SK-N-MC (cell line): Measurements from ENCODE around the gene LRP3.

Source experiments
- DNase-seq: peaks from one replicate; pipeline ENCODE4 v3.0.0-alpha.2; 2011; ENCODE audit warnings: low read depth, low spot score
- H3K27ac ChIP-seq: fragments of 200-600 bp; sonication (generic); 2 replicates; pipeline ENCODE4 v1.5.1; 2016; ENCODE audit warnings: mixed run types
- H3K36me3 ChIP-seq: fragments of 200-600 bp; sonication (generic); 2 replicates; pipeline ENCODE4 v1.6.1; 2017; ENCODE audit warnings: antibody characterized with exemption, low read length, mixed read lengths; ENCODE audit not compliant: insufficient read depth
- H3K4me3 ChIP-seq: fragments of 200-600 bp; sonication (generic); 2 replicates; pipeline ENCODE4 v1.5.1; 2016
- H3K9ac ChIP-seq: fragments of 200-600 bp; sonication (generic); 2 replicates; pipeline ENCODE4 v1.8.0; 2017; ENCODE audit warnings: mixed run types, mixed read lengths; ENCODE audit not compliant: insufficient read length
- H3K9me3 ChIP-seq: fragments of 200-600 bp; sonication (generic); 2 replicates; pipeline ENCODE4 v1.6.1; 2017; ENCODE audit warnings: low read depth, mild to moderate bottlenecking, antibody characterized with exemption, low read length, moderate library complexity, mixed read lengths
- EZH2 ChIP-seq: fragments of 200-600 bp; sonication (generic); IDR thresholded peaks from one replicate; pipeline ENCODE4 v1.6.1; 2017; ENCODE audit warnings: antibody characterized with exemption
- FOXP2 ChIP-seq: optimal IDR thresholded peaks from 2 replicates; pipeline ENCODE3; 2011; ENCODE audit warnings: mild to moderate bottlenecking, moderate library complexity; ENCODE audit not compliant: insufficient read depth; ENCODE audit errors: extremely low read length, control extremely low read depth
- POLR2AphosphoS5 ChIP-seq: IDR thresholded peaks from 2 replicates; pipeline ENCODE4 v1.6.1; 2012; ENCODE audit warnings: mild to moderate bottlenecking, low read depth, low read length, borderline replicate concordance

The LRP3 gene

DNA sequence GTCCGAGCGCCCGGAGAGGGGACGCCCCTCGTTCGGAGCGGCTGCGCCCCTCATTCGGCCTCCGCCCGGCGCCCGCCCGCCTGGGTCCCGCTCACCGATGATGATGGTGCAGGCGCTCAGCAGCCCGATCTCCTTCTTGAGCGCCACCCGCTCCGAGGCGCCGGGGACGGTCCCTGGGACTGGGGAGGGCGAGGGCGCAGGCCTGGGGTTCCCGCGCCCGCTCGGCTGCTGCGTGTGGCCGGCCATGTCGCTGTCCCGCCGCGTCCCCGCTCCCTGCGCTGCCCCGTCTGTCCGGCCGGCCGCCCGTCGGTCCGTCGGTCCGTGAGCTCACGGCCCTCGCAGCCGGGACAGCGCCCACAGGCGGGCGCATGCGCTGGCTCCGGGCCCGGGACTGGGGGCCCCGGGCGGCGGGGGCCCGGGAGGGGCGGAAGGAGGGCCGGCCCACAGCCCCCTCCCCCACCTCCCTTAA lies 31.4 kb downstream of the LRP3 start, which contains the start of gene SLC7A10:
SLC7A10 (minus strand) TSS at position 393 of the 469 bp plus-strand sequence; CDS start at position 246, 147 bp downstream.
- H3K9me3 ChIP-seq, result no peaks in the 10 kb centered on the region; the same call in 1 of the 2 replicates
- no peak for TF ChIP-seq EZH2
- no peak for TF ChIP-seq FOXP2
- no peak for TF ChIP-seq POLR2AphosphoS5
- no peak within 1 kb of the TSS for H3K9ac ChIP-seq
- peak within 1 kb of the TSS; percentile 69 for H3K4me3 ChIP-seq
- H3K27ac ChIP-seq, result no peak within 1 kb of the TSS
- DNase-seq, result no peak
- H3K36me3 ChIP-seq, result no peaks in the 10 kb centered on the region

DNA sequence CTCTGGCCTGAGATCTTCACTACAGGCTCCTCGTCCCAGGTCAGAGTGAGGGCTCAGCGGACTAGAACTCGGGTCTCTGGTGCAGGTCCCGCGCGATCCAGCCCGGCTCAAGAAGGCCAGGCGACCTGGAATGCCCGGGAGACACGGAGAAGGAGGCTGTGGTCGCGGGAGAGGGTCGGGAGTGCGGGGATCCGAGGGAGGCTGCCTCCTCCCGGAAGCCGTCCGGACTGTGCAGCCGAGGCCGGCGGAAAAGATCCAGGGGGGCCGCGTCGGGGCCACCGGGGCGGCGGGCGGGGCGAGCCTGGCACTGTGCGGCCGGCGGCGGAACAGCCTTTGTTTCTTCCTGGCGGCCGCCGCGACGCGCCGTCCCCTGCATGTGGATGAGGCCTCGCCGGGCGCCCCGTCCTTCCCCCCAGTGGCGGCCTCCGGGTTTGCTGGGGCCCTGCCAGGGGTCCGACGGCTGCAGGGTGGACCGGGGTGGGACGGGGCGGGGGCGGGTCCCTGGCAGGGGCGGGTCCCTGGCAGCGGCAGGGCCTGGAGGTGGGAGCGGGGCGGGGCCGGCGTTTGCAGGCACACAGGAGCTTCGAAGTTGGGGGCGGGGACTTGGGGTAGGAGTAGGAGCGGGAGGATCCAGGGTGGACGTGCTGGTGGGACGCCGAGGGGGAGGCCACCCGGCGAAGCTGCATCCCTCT lies 32.6 kb downstream of the LRP3 start:
- no peak overlapping the region for H3K9ac ChIP-seq

DNA sequence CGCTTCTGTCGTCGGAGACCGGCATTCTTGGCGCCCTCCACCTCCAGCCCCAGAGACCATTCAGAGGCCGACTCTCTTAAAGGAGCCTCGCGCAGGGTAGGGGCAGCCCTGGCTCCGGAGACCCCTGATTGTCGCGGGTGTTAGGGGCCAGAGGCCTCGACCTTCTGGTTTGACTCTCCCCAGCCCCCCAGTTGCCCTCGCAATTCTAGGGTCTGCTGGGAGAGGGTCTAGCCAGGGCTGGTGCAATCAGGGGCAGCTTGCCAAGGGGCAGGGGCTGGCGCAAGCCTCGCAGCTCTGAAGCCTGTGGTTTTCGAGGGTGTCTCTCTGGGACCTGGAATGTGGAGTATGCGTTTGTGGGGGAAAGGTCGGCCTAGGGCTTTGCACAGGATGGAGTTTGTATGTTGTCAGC lies 33.1 kb downstream of the LRP3 start:
- no peaks in the 10 kb centered on the region; the same call in 1 of the 2 replicates for H3K9me3 ChIP-seq
- H3K9ac ChIP-seq, result no peak overlapping the region
- H3K36me3 ChIP-seq, result no peaks in the 10 kb centered on the region
- peak overlapping the region; percentile 69; the same call in 1 of the 2 replicates for H3K4me3 ChIP-seq
- no peak overlapping the region for H3K27ac ChIP-seq
- TF ChIP-seq POLR2AphosphoS5 (no peak), FOXP2 (no peak), EZH2 (no peak)
- no peak for DNase-seq

More for the DNA sequence above, 32.6 kb downstream of the LRP3 start:
- TF ChIP-seq POLR2AphosphoS5 (no peak), EZH2 (no peak), FOXP2 (no peak)
- Histone ChIP-seq H3K4me3 (peak overlapping the region; percentile 69), H3K27ac (no peak overlapping the region), H3K9me3 (no peaks in the 10 kb centered on the region; the same call in 1 of the 2 replicates), H3K36me3 (no peaks in the 10 kb centered on the region)
- no peak for DNase-seq

DNA sequence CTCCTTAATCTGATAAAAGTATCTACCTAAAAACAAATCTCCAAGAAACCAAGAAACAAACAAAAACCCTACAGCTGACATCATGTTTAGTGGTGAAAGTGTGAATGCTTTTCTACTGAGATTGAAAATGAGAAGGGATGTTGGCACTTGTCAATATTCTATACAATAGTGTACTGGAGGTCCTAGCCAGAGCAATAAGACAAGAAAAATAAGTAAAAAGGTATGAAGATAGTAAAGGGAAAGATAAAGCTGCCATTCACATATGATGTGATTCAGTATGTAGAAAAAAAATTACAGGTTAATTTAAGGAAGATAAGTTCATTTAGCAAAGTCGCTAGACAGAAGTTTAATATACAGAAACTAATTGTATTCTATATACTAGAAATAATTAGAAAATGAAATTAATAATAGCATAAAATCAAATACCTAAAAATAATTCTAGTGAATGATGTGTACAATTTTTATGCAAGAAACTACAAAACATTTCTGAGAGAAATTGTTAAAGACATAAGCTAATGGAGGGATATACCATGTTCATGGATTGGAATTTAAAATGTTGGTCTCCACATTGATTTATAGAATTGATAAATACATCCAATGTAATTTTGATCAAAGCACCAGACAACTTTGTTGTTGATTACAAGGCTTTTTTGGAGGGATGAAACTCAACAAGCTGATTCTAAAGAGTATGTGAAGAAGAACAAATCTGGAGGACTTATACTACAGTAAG lies 33.9 kb downstream of the LRP3 start:
- H3K9ac ChIP-seq, result no peak overlapping the region
- H3K36me3 ChIP-seq, result no peaks in the 10 kb centered on the region
- TF ChIP-seq EZH2 (no peak), POLR2AphosphoS5 (no peak), FOXP2 (no peak)

DNA sequence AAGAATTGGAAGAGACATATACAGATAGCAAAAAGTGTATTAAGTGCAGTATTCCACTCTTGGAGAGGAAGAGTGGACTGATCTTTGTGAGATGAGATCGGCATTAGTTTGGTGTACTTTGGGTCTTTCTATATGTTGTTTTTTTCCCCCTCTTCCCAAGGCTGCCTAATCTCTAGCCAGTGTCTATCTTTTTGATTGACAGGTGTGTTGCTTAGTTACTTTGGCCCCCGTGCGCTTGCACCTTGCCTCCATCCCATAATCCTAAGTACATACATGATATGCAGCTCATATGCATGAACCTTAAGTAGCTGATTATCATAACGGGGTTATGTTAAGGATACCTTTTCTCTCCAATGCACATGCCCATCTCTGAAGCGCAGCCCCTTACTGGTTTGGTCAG lies 35.8 kb downstream of the LRP3 start:
- Histone ChIP-seq H3K36me3 (no peaks in the 10 kb centered on the region), H3K9me3 (no peaks in the 10 kb centered on the region; the same call in 1 of the 2 replicates), H3K4me3 (no peak overlapping the region), H3K27ac (no peak overlapping the region), H3K9ac (no peak overlapping the region)
- TF ChIP-seq POLR2AphosphoS5 (no peak), EZH2 (no peak), FOXP2 (no peak)
- DNase-seq, result no peak

More for the DNA sequence above, 33.9 kb downstream of the LRP3 start:
- Histone ChIP-seq H3K27ac (no peak overlapping the region), H3K4me3 (no peak overlapping the region), H3K9me3 (no peaks in the 10 kb centered on the region; the same call in 1 of the 2 replicates)
- DNase-seq, result no peak

DNA sequence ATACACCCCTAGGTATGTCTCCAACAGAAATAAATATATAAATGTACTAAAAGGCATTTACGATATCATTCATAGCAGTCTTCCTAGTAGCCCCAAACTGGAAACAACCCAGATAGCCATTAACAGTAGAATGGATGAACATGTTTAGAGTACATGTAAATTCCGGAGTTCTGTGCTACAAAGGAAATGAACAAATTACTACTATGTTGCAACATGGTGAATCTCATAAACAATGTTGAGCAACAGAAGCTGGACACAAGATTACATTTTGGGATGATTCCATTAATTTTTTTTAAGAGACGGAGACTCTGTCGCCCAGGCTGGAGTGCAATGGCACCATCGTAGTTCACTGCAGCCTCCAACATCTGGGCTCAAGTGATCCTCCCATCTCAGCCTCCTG lies 37.4 kb downstream of the LRP3 start:
- TF ChIP-seq FOXP2 (no peak), EZH2 (no peak), POLR2AphosphoS5 (no peak)
- no peak for DNase-seq

DNA sequence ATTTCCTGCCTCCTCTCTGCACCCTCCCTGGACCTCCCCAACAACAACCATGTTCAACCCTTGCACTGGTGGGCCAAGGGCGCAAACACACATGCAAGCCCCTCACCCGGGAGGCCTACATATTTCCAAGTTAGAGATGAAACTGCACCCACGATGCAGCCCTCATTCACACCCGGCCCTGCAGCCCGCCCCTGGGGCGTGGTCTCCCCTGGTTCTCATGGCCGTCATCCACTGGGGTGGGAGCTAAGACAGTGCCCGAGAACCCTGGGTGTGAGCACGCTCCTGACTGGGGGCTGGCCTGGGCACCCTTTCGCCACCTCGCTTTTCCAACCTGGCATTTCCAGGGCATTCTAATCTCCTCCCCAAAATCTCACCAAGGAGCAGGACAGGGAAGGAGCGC lies 38.5 kb downstream of the LRP3 start:
- Histone ChIP-seq H3K9ac (no peak overlapping the region), H3K36me3 (no peaks in the 10 kb centered on the region), H3K27ac (no peak overlapping the region), H3K4me3 (no peak overlapping the region), H3K9me3 (no peaks in the 10 kb centered on the region; the same call in 1 of the 2 replicates)
- TF ChIP-seq EZH2, result no peak
- no peak for TF ChIP-seq POLR2AphosphoS5
- TF ChIP-seq FOXP2, result no peak
- no peak for DNase-seq

More for the DNA sequence above, 37.4 kb downstream of the LRP3 start:
- no peak overlapping the region for H3K27ac ChIP-seq
- no peak overlapping the region for H3K4me3 ChIP-seq
- H3K9ac ChIP-seq, result no peak overlapping the region
- no peaks in the 10 kb centered on the region for H3K36me3 ChIP-seq
- no peaks in the 10 kb centered on the region; the same call in 1 of the 2 replicates for H3K9me3 ChIP-seq

DNA sequence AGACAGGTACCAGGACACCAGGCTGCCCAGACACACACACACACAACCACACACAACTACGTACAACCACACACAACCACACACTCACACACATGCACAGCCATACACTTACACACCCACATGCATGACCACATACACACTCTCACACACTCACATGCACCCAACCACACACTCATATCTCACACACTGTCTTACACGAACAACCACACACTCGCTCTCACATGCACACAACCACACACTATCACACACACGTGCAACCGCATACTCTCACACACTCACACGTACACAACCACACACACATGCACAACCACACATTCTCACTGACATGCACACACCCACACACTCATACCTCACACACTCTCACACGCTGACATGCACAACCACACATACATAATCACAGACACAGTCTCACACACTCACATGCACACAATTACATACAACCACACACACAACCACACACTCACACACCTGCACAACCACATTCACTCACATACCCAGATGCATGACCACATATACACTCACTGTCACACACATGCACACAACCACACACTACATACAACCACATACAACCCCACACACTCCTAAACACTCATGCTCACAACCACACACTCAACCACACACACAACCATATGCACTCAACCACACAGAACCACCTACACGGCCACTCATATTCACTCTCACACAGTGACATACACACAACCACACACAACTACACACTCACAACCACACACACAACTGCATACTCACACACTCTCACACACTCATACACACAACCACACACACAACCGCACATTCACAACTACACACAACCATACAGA lies 39.1 kb downstream of the LRP3 start:
- no peak for TF ChIP-seq POLR2AphosphoS5
- no peak for TF ChIP-seq EZH2
- H3K9me3 ChIP-seq, result no peaks in the 10 kb centered on the region
- H3K36me3 ChIP-seq, result no peaks in the 10 kb centered on the region
- H3K27ac ChIP-seq, result no peak overlapping the region
- DNase-seq, result no peak
- no peak overlapping the region for H3K4me3 ChIP-seq
- no peak overlapping the region for H3K9ac ChIP-seq
